ENCODE measurements around the gene ANK3.

The ANK3 gene

DNA sequence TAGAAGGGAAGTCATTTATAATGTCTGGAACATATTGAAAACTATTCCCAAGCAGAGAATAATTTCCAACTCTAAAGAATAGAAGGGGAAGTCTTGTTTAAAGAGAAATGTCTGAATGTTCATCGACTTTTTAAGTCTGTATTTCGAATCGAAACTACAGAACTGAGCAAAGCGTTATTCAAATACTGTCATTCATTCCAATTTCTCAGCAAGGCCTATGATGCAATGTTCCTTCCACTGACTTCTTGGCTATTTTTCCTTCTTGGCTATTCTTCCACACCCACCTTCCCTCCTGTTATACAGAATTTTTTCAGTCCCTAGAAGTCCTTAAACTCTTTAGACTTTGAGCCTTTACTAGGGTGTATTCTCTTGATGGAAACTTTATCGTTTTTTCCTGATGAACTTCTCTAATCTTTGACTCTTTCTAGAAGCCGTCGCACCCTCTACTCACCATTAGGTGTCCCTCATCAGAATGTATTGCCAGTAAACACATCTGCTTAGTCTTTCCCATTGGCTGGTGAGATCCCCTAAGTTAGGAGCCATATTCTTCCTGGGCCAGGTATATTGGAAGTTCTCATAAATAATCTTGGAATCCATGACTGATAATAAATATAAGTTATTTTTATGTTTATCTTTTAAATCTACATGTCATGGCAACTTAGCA, 247.6 kb downstream of the ANK3 start:
- DNase-seq (ENCODE audit: low read depth in 1 of 2, low spot score in 1 of 2) = no peak

DNA sequence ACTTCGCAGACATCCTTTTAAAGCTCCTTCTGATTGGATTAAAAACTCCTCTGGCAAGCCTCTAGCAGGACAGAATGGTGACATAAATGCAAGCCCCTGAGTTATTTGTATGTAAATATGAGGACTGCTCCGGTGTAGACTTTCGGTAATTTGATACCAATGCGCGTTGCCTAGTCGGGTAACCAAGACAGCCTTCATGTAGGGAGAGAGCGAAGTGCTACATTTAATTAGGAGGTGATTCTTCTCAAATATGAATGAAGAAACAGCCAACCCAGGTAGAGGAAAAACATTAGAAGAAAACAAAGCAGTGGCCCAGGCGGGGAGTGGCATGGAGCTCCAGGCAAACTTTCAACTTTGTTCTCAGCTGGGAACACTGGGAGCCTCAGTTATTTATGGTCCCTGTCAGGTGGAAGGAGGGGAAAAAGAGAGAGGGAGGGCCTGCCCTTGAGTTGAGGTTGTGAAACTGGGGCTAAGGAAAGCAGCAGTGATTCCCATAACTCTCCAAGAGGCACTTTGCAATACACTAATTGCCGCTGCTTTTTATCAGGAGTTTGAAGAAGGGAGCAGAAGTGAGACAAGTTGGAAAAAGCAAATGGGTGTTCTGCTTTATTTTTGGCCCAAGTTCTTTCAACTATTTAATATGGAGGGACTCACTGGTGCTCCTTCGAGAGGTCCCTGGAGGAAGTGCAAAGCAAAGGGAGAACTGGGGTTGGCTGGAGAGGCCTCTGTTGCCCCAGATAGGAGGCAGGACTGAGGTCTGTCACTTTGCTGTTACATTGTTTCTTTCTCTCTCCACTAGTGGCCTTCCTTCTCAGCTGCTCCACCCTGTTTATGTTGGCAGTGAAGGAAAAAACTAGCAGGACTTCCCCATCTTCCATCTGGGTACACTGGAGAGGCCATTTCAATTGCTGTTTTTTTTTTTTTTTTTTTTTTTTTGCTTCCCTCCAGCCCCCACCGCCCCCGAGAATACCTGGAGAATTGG, 248.7 kb downstream of the ANK3 start:
- no peak for DNase-seq (ENCODE audit: low read depth in 1 of 2, low spot score in 1 of 2)

DNA sequence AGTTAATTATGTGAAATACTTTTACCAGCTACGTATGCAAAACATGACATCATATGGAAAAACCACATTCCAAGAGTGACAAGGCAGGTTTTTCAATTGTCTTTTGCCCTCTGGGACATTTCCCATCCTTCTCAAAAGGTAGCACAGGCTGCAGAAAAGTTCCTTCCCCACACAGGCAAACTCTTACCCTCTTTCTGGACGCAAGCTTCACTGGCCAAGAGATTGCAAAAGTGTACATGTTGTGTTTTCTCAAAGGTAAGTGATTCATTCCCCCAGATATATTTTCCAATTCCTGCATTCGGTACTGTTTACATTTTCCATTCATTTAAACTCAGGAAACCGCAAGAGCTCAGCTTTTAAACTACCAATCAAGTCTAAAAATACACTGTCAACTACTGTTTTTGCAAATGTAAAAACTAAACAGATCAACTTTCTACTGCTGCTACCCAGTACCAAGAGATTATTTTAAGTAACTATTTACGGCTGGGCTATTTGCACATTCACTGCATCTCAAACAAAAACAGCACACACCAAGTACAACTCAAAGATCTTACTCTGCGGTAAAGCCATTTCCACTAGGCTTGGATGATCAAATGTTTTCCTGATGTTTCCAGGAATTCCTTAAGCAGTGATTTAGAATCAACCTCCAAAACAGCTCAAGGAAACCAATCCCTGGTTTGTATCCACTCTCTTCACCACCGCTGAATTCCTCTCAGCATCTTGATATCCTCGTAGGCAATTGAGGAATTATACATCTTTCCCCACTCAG, 249.7 kb downstream of the ANK3 start:
- DNase-seq (ENCODE audit: low read depth in 1 of 2, low spot score in 1 of 2) = no peak

DNA sequence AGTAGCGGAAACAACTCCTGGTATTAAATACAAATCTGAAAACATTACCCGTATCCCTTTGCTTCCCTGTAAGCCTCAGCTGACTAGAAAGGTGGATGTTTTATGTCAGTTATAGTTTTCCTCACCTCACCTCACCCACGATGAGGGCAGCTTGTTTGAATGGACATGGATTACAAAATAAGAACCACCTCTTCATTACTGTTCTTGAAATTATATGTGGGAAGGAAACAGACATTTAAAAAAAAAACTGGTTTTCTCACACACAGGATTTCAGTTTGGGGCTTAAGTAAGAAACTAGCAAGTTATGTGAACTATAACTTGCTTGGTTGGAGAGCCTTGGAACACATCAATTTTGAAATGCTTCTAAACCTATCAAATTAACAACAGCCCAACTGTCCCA, 250.4 kb downstream of the ANK3 start:
- no peak for DNase-seq (ENCODE audit: low read depth in 1 of 2, low spot score in 1 of 2)

- no peak for DNase-seq (ENCODE audit: low read depth in 1 of 2, low spot score in 1 of 2)
These were observed 250.8 kb downstream of the ANK3 start for GRCh38 chr10:60138842-60139241.

GRCh38 chr10:60138026-60138425, 251.6 kb downstream of the ANK3 start:
- DNase-seq (ENCODE audit: low read depth in 1 of 2, low spot score in 1 of 2) = no peak

DNA sequence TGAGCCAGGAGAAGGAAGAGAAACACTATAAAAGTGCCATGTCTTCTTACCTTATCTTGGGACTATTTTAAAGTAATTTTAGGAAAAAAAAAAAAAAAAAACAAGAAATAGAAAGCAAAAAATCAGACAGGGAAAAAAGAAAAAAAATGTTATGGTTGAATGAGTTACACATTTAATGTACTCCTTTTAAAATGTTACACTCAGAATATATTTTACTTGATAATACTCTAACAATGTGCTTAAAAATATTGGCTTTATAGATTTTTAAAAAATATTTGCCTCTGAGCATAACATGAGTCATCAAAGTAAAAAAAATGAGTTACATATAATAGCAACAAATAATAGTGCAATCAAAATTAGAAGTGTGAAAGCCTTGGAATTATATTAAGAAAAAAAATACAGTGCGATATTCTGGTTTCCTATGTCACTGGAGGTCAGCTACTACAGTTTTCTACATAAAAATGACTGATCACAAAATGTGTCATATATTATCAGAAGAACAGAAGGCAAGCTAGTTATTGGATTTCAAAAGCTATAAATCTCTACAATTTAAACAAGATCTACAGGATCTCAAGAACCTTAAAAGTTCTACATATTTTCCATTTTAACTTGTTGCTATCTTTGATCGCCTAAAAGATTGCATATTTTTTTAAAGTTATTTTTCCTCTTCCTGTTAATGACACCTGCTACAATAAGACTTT, 252.2 kb downstream of the ANK3 start:
- DNase-seq (ENCODE audit: low read depth in 1 of 2, low spot score in 1 of 2) = no peak

GRCh38 chr10:60135020-60135419, 254.7 kb downstream of the ANK3 start:
- no peak for DNase-seq (ENCODE audit: low read depth in 1 of 2, low spot score in 1 of 2)

- DNase-seq (ENCODE audit: low read depth in 1 of 2, low spot score in 1 of 2) = no peak
These were observed 255.1 kb downstream of the ANK3 start for GRCh38 chr10:60134548-60134947.

DNA sequence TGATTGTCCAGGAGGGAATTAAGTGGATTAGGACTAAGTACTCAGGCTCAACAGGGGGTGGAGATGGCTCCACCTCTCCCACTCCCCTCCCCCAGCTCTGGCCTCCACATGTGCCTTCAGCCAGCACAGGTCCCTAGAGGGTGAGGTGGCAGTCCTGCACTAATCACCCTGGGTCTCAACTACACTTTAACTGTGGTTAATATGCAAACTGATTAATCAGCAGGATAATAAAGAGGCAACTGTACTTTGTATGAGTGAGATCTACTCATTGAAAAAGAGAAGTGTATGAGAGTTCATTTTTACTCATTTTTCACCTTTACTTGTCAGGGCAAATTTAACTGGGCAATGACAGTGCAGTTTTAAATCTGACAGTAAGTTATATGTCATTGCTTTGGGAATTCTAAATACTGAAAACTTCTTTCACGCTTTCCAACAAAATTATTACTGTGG, 259.5 kb downstream of the ANK3 start:
- DNase-seq (ENCODE audit: low read depth in 1 of 2, low spot score in 1 of 2) = no peak

GRCh38 chr10:60125895-60126294, 263.8 kb downstream of the ANK3 start:
- DNase-seq (ENCODE audit: low read depth in 1 of 2, low spot score in 1 of 2) = no peak

- no peak for DNase-seq (ENCODE audit: low read depth in 1 of 2, low spot score in 1 of 2)
These were observed 265.1 kb downstream of the ANK3 start for GRCh38 chr10:60124536-60124935.

DNA sequence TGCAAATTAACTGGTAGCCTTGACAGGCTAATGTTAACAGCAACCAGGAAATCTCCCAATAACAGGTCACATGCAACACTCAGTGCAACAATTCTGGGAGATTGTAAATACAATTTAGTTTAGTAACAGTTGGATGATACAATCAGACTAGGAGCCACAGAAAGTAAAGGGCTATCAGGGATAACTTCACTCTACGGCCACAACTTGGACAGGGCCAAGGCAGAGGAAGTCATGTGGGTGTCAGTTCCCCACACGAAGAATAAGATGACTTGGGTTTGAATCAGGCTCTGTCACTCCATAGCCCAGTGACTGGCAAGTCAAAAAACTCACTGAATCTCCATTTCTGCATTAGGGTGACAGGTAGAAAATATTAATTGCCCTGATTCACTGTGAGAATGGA, 266.0 kb downstream of the ANK3 start:
- DNase-seq (ENCODE audit: low read depth in 1 of 2, low spot score in 1 of 2) = no peak

GRCh38 chr10:60123172-60123571, 266.5 kb downstream of the ANK3 start:
- no peak for DNase-seq (ENCODE audit: low read depth in 1 of 2, low spot score in 1 of 2)

DNA sequence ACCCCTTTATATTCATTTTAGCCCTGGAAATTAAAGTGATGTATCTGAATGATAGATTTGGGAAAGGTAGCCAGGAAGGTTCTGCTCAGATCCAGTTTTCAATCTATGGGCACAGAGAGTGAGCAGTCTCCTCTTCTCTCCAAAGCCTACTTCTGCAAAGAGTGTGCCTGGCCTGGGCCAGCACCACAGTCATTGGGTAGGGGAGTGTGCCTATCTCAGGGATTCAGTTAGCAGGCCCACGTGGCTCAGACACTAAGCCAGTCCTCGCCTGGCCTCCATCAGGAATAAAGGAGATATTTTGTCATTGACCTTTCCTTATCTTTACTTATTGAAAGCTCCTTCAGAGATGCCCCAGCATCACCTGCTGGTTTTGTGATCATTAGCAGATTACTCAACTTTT, 267.5 kb downstream of the ANK3 start:
- DNase-seq (ENCODE audit: low read depth in 1 of 2, low spot score in 1 of 2) = no peak

DNA sequence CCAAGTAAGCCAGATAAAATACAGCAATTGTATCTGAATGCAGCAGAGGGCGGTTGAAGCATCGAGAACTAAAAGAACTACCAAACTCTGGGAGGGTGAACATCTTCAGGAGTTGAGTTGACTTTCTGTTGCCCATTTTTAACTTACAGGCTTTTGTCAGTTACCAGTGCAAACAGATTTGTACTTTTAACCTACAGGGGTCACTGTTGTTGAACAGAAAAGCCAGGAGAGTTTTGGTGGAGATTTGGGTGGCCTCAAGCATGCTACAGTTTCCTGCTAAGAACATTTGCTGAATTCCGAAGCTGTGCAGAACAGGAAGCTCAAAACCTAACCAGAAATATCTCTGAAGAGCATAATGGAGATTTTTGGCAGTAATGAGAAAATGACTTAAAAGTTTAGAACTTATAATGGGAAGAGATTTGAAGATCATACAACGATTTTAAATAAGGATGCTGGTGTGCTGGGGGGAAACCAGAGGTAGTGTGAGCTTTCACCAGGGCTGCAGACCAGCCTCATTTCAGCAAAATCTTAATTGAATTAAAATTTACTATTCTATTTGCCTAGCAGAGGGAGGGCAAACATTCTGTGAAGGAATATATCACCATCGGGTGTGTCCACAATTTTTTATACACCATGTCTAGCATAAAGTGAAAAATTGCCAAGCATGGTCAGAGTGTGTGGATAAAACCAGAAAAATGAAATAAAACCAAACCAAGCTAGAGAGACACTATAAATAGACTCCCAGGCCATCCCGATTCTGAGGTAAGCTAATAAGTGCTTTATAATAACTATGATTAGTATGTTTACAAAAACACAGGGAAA, 274.7 kb downstream of the ANK3 start:
- DNase-seq (ENCODE audit: low read depth in 1 of 2, low spot score in 1 of 2) = no peak

DNA sequence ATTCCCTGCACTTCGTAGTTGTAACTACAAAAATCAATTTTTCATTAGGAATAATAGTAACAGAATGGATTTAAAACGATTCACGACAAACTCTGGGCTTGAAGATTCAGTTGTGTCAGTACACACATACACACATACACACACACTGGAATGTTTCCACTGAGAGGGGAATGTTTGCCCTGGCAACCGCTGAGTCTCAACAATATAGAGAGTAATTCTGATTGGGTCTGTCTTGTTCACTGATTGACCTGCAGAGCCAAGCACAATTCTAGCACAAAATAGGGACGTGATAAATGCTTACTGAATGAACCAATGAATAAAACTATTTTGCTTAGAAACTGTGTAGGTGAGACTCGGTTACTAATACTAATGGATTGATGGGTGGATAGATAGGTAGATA, 278.9 kb downstream of the ANK3 start:
- no peak for DNase-seq (ENCODE audit: low read depth in 1 of 2, low spot score in 1 of 2)

- DNase-seq (ENCODE audit: low read depth in 1 of 2, low spot score in 1 of 2) = no peak
These were observed 282.2 kb downstream of the ANK3 start for GRCh38 chr10:60107308-60107976.

DNA sequence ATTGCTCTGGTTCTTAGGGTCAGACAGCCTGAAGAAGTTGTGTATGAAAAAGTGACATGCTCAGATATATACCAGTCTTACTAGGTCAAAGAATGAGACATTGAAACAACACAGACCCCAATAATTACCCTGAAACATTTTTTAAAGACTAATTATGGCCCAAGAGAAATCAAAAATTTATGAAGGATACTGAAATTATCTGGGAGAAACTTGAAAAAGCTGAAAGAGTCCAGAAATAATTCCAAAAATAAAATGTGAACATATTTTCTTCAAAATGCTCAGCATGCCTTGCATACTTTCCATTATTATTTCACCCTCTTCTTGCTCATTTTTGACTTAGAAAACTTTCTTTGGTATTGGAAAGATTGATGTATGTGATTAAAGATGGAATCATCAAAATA, 284.4 kb downstream of the ANK3 start:
- DNase-seq (ENCODE audit: low read depth in 1 of 2, low spot score in 1 of 2) = no peak

GRCh38 chr10:60101821-60102220, 287.9 kb downstream of the ANK3 start:
- no peak for DNase-seq (ENCODE audit: low read depth in 1 of 2, low spot score in 1 of 2)

All from stimulated activated CD4-positive, alpha-beta T cell treated with anti-CD3 and anti-CD28 coated beads, Interleukin-15, amount 100 ng/mL, for 1 hour (primary cell).